Osteocyte (in vitro differentiated cells): ENCODE measurements around the gene CACNA1C. TPM values are rescaled to one million over a fixed set of nuclear protein-coding genes. Genes with fewer than 3 reads are reported as not detected.

ENCODE experiments used
- DNase-seq: peaks from one replicate; pipeline ENCODE4 v3.0.0; 2021; ENCODE audit warnings: mixed read lengths; ENCODE audit not compliant: unreplicated experiment; ENCODE audit errors: extremely low spot score
- H3K27ac Mint-ChIP-seq: one replicate; pipeline ENCODE4 v1.8.0; 2021; ENCODE audit warnings: mild to moderate bottlenecking, mixed read lengths; ENCODE audit not compliant: unreplicated experiment
- H3K27me3 Mint-ChIP-seq: one replicate; pipeline ENCODE4 v1.8.0; 2021; ENCODE audit warnings: mixed read lengths; ENCODE audit not compliant: unreplicated experiment
- H3K36me3 Mint-ChIP-seq: one replicate; pipeline ENCODE4 v1.8.0; 2021; ENCODE audit warnings: mixed read lengths; ENCODE audit not compliant: unreplicated experiment
- H3K4me1 Mint-ChIP-seq: one replicate; pipeline ENCODE4 v1.8.0; 2021; ENCODE audit warnings: mixed read lengths; ENCODE audit not compliant: unreplicated experiment
- H3K4me3 Mint-ChIP-seq: one replicate; pipeline ENCODE4 v1.8.0; 2021; ENCODE audit warnings: mild to moderate bottlenecking, moderate library complexity, mixed read lengths; ENCODE audit not compliant: unreplicated experiment
- H3K9me3 Mint-ChIP-seq: one replicate; pipeline ENCODE4 v1.8.0; 2021; ENCODE audit warnings: mixed read lengths; ENCODE audit not compliant: unreplicated experiment
- total RNA-seq: library from RNA; stranded (reverse); gene quantifications from 2 replicates; pipeline ENCODE4 v1.2.1, GENCODE V29; 2021
- TF ChIP-seq, protein P1 (sequence below): fragments of 200-600 bp; sonication (generic); IDR thresholded peaks from 2 replicates; pipeline ENCODE4 v1.5.0; 2021; ENCODE audit warnings: antibody characterized with exemption, mild to moderate bottlenecking, moderate library complexity

CACNA1C gene
- total RNA-seq, 1 donor from 2014 or later = 67.4 TPM

DNA sequence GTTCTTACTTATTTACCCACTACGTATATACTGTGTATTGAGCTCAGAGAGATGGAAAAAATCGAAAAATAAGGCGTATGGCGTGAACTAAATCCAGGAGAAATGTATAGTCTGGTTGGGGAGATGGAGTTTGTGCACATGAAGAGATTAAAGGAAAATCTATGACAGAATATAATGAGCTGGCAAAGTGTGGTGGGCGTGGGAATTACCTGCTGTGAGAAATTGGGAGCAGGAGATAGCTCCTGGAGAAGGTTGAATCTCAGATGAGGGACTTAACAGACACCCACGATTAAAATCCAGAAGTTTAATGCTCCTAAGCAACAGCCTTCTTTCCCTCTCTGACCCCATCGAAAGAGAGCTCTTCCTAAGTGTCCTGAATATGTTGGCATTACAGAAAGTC lies 517.8 kb downstream of the CACNA1C start:
- TF ChIP-seq, protein P1, sequence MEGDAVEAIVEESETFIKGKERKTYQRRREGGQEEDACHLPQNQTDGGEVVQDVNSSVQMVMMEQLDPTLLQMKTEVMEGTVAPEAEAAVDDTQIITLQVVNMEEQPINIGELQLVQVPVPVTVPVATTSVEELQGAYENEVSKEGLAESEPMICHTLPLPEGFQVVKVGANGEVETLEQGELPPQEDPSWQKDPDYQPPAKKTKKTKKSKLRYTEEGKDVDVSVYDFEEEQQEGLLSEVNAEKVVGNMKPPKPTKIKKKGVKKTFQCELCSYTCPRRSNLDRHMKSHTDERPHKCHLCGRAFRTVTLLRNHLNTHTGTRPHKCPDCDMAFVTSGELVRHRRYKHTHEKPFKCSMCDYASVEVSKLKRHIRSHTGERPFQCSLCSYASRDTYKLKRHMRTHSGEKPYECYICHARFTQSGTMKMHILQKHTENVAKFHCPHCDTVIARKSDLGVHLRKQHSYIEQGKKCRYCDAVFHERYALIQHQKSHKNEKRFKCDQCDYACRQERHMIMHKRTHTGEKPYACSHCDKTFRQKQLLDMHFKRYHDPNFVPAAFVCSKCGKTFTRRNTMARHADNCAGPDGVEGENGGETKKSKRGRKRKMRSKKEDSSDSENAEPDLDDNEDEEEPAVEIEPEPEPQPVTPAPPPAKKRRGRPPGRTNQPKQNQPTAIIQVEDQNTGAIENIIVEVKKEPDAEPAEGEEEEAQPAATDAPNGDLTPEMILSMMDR = no peak
- H3K27me3 Mint-ChIP-seq = no peaks in the 10 kb centered on the region
- DNase-seq = no peak
- peaks cover 36% of the 10 kb centered on the region for H3K36me3 Mint-ChIP-seq
- H3K9me3 Mint-ChIP-seq = no peaks in the 10 kb centered on the region
- no peak overlapping the region for H3K27ac Mint-ChIP-seq
- H3K4me1 Mint-ChIP-seq = no peaks in the 10 kb centered on the region
- H3K4me3 Mint-ChIP-seq = no peak overlapping the region

DNA sequence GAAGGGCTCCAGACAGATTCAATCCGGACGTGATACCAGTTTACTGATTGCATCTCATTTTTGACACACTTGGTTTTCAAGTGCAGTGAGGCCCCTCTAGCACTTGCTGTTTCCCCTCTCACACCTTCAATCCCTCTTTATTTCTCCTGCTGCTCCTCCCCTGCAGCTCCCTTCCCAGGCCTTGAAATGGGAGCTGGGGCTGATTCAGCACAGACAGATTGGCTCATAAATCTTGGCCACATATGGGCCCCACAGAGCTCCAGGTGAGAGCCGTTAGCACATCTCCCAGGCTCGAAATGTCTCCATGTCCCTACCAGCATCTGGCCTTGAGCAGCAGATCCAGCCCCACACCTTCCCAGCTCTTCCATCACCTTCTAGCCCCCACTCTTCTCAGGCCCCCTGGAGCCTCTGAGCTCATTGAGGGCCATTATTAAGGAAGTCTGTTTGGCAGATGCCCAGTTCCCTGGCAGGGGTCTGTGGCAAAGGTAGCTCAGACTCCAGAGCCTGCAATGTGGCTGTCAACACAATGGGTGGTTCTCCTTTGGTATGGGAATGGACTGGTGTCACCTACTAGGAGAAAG lies 521.7 kb downstream of the CACNA1C start:
- Mint-ChIP-seq H3K27me3 (no peaks in the 10 kb centered on the region), H3K36me3 (peaks cover 48% of the 10 kb centered on the region), H3K4me3 (no peak overlapping the region), H3K4me1 (no peaks in the 10 kb centered on the region), H3K9me3 (no peaks in the 10 kb centered on the region), H3K27ac (no peak overlapping the region)
- TF ChIP-seq, protein P1 = no peak
- no peak for DNase-seq

DNA sequence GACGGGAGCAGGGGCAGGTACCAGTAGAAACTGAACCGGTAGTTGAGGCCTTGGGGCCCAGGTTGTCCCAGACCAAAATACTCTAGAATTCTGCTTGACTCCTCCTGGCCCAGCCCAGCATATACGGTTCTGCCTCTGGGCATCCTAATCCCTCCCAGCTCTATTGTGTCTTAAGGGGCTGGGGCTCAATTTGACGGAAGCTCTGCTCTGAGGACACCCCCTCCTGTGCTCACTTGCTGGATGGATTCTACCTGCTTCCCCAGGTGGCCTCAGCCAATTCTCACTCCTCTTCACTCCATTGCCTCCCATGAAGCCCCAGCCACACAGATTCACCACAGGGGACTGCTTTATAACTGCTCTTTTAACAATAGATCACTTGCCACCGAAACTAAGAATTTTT lies 522.5 kb downstream of the CACNA1C start:
- no peak for DNase-seq
- TF ChIP-seq, protein P1 = no peak
- no peak overlapping the region for H3K4me3 Mint-ChIP-seq
- H3K36me3 Mint-ChIP-seq = peaks cover 49% of the 10 kb centered on the region
- H3K27ac Mint-ChIP-seq = no peak overlapping the region
- no peaks in the 10 kb centered on the region for H3K4me1 Mint-ChIP-seq
- no peaks in the 10 kb centered on the region for H3K27me3 Mint-ChIP-seq
- H3K9me3 Mint-ChIP-seq = no peaks in the 10 kb centered on the region

DNA sequence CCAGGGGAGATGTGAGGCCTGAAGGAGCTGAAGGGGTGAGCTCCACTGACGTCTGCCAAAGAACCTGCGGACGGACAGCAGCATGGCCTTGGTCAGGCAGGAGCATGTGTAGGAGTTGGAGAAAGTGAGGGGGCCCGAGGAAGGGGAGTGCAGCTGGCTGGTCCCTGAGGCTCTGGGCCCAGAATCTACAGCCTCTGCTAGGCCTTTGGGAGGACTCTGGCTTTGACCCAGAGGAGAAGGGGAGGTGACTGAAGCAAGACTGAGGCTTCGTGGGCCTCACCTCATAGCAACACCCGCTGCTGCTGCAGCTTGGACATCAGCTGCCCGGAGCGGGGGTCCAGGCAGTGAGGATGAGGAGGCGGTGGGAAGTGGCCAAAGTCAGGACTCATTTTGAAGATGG lies 525.4 kb downstream of the CACNA1C start:
- H3K27me3 Mint-ChIP-seq = no peaks in the 10 kb centered on the region
- H3K4me1 Mint-ChIP-seq = peaks cover 10% of the 10 kb centered on the region
- no peak overlapping the region for H3K4me3 Mint-ChIP-seq
- TF ChIP-seq, protein P1 = no peak
- H3K27ac Mint-ChIP-seq = no peak overlapping the region
- H3K36me3 Mint-ChIP-seq = peaks cover 40% of the 10 kb centered on the region
- no peaks in the 10 kb centered on the region for H3K9me3 Mint-ChIP-seq
- no peak for DNase-seq

DNA sequence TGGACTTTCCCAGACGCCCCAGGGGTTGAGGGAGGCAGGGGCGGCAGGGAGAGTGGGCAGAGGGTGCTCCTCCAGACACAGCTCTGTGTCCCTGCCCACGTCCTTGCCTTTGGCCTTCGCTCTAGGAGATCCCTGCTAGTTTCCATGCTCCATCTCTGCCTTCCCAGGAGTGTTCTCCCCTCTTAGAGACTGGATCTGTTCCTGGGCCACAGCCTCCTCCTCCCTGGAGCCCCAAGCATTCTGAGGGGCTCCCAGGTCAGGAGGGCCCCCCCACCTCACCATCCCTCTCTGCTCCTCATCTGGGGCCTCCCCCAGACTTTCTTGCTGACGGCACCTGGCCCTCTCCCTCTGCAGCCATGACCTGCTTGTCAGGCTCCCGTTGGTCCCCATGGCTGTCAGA lies 526.0 kb downstream of the CACNA1C start:
- H3K27ac Mint-ChIP-seq = no peak overlapping the region
- H3K36me3 Mint-ChIP-seq = peaks cover 40% of the 10 kb centered on the region
- TF ChIP-seq, protein P1 = no peak
- no peaks in the 10 kb centered on the region for H3K27me3 Mint-ChIP-seq
- no peak for DNase-seq
- H3K4me3 Mint-ChIP-seq = no peak overlapping the region
- H3K4me1 Mint-ChIP-seq = peaks cover 10% of the 10 kb centered on the region
- no peaks in the 10 kb centered on the region for H3K9me3 Mint-ChIP-seq
